Measurements from ENCODE around the gene S100PBP.

GRCh38 chr1:32892368-32893197, 75.1 kb downstream of the S100PBP start:
- TF ChIP-seq, protein P1, sequence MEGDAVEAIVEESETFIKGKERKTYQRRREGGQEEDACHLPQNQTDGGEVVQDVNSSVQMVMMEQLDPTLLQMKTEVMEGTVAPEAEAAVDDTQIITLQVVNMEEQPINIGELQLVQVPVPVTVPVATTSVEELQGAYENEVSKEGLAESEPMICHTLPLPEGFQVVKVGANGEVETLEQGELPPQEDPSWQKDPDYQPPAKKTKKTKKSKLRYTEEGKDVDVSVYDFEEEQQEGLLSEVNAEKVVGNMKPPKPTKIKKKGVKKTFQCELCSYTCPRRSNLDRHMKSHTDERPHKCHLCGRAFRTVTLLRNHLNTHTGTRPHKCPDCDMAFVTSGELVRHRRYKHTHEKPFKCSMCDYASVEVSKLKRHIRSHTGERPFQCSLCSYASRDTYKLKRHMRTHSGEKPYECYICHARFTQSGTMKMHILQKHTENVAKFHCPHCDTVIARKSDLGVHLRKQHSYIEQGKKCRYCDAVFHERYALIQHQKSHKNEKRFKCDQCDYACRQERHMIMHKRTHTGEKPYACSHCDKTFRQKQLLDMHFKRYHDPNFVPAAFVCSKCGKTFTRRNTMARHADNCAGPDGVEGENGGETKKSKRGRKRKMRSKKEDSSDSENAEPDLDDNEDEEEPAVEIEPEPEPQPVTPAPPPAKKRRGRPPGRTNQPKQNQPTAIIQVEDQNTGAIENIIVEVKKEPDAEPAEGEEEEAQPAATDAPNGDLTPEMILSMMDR (IDR thresholded peaks at IDR 0.05): peak in 3 of 6 experiments; percentile 34 to 50 (median 48)
- no peak for TF ChIP-seq POLR2A (IDR thresholded peaks at IDR 0.05)
